HFFc6 (cell line): ENCODE measurements around the gene ITPR3. TPM values are rescaled to one million over a fixed set of nuclear protein-coding genes. Genes with fewer than 3 reads are reported as not detected.

Experiments
- DNase-seq: peaks from one replicate; pipeline ENCODE4 v3.0.0-alpha.2; 2018
- H3K27ac Mint-ChIP-seq: 2 replicates; pipeline ENCODE4 v1.8.0; 2020; ENCODE audit warnings: mild to moderate bottlenecking, mixed read lengths
- H3K27me3 Mint-ChIP-seq: 2 replicates; pipeline ENCODE4 v1.8.0; 2021; ENCODE audit warnings: mild to moderate bottlenecking, moderate library complexity, mixed read lengths; ENCODE audit not compliant: insufficient read depth
- H3K36me3 Mint-ChIP-seq: 2 replicates; pipeline ENCODE4 v1.8.0; 2021; ENCODE audit warnings: low read depth, mixed read lengths
- H3K4me1 Mint-ChIP-seq: 2 replicates; pipeline ENCODE4 v1.8.0; 2020; ENCODE audit warnings: low read depth, mixed read lengths
- H3K4me3 Mint-ChIP-seq: 2 replicates; pipeline ENCODE4 v1.8.0; 2020; ENCODE audit warnings: mild to moderate bottlenecking, moderate library complexity, mixed read lengths
- H3K9me3 Mint-ChIP-seq: 2 replicates; pipeline ENCODE4 v1.8.0; 2020; ENCODE audit warnings: mild to moderate bottlenecking, mixed read lengths
- total RNA-seq, 6 experiments: library from RNA; stranded (reverse); fragmentation: NEBNext Ultra II Directional; extraction: Animal tissue kit (Norgen Biotek cat#: 25700); gene quantifications; 2 replicates in 1 of 6; 3 replicates in 5 of 6; pipeline ENCODE4 v1.2.3, GENCODE V29; 2021
- TF ChIP-seq, protein P1 (sequence below): fragments of 200-600 bp; sonication (generic); IDR thresholded peaks from 2 replicates; pipeline ENCODE4 v1.5.0; 2021; ENCODE audit warnings: antibody characterized with exemption, mild to moderate bottlenecking

Gene ITPR3
- total RNA-seq, 6 experiments from 2014 or later = 20.2 to 30.3 (median 26.9) TPM

DNA sequence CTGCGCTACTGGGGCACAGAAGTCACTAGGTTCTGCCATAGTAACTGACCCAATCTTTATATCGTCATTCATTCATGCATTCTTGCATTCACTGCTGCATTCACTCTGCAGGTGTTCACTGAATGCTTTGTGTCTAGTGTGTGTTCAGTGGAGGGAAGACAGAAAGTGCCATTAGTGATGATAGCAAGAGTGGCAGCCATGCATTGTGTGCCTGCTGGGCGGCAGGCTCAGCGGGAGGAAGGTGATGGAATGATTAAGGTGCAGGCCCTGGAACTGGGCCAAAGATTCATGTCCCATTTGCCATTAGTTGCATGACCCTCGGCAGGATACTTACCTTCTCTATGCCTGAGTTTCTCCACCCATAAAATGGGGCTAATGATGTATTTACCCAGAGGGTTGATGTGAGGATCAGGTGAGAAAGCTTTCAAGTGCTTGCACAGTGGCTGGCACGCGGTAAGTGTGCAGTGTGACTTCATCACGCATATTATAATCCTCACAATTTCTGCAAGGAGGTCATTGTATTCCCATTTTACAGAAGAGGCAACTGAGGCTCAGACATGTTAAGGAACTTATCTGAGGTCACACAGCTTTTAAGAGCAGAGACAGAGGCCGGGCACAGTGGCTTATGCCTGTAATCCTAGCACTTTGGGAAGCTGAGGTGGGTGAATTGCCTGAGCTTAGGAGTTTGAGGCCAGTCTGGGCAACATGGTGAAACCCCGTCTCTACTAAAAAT, 40.1 kb downstream of the ITPR3 start:
- Mint-ChIP-seq H3K4me3 (no peak overlapping the region), H3K9me3 (no peaks in the 10 kb centered on the region), H3K36me3 (no peaks in the 10 kb centered on the region; the same call in 1 of the 2 replicates), H3K27me3 (no peaks in the 10 kb centered on the region; the same call in 1 of the 2 replicates), H3K4me1 (no peaks in the 10 kb centered on the region), H3K27ac (no peak overlapping the region)
- TF ChIP-seq, protein P1, sequence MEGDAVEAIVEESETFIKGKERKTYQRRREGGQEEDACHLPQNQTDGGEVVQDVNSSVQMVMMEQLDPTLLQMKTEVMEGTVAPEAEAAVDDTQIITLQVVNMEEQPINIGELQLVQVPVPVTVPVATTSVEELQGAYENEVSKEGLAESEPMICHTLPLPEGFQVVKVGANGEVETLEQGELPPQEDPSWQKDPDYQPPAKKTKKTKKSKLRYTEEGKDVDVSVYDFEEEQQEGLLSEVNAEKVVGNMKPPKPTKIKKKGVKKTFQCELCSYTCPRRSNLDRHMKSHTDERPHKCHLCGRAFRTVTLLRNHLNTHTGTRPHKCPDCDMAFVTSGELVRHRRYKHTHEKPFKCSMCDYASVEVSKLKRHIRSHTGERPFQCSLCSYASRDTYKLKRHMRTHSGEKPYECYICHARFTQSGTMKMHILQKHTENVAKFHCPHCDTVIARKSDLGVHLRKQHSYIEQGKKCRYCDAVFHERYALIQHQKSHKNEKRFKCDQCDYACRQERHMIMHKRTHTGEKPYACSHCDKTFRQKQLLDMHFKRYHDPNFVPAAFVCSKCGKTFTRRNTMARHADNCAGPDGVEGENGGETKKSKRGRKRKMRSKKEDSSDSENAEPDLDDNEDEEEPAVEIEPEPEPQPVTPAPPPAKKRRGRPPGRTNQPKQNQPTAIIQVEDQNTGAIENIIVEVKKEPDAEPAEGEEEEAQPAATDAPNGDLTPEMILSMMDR = no peak
- no peak for DNase-seq

DNA sequence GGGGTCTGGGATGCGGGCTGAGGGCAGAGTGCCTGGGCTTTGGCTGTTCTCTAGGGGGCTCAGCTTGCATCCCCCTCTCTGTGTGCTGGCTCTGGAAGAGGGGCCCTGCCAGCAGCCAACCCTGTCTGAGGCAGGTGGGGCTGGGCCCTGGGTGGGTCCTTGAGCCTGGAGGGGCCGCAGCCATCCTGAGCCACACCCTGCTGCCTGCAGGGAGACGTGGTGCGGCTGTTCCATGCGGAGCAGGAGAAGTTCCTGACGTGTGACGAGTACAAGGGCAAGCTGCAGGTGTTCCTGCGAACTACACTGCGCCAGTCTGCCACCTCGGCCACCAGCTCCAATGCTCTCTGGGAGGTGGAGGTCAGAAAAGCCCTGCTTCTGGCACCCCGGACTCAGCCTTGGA, 41.2 kb downstream of the ITPR3 start:
- Mint-ChIP-seq H3K4me1 (no peaks in the 10 kb centered on the region), H3K9me3 (no peaks in the 10 kb centered on the region), H3K27me3 (no peaks in the 10 kb centered on the region; the same call in 1 of the 2 replicates), H3K36me3 (no peaks in the 10 kb centered on the region; the same call in none of the 2 replicates), H3K4me3 (no peak overlapping the region), H3K27ac (no peak overlapping the region)
- DNase-seq = no peak
- TF ChIP-seq, protein P1 = no peak

DNA sequence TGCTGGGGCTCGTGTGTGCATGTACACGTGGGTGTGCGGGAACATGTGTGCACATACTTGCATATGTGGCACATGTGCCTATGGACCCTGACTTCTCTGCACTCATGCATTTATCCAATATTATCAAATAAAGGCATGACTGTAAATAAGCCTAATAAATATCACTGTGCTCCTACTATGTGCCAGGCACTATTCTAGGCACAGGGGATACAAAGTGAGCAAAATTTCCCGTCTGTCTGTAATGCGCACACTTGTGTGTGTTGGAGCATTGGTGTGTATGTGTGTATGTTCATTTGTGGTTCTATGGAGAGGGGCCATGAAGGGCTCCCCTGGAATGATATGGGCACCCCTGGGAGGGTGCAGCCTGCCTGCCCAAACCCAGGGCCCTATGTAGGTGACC, 41.9 kb downstream of the ITPR3 start:
- no peak overlapping the region for H3K4me3 Mint-ChIP-seq
- no peak for DNase-seq
- no peaks in the 10 kb centered on the region for H3K9me3 Mint-ChIP-seq
- H3K36me3 Mint-ChIP-seq = no peaks in the 10 kb centered on the region; the same call in none of the 2 replicates
- no peaks in the 10 kb centered on the region; the same call in 1 of the 2 replicates for H3K27me3 Mint-ChIP-seq
- H3K4me1 Mint-ChIP-seq = no peaks in the 10 kb centered on the region
- TF ChIP-seq, protein P1 = no peak
- H3K27ac Mint-ChIP-seq = no peak overlapping the region

DNA sequence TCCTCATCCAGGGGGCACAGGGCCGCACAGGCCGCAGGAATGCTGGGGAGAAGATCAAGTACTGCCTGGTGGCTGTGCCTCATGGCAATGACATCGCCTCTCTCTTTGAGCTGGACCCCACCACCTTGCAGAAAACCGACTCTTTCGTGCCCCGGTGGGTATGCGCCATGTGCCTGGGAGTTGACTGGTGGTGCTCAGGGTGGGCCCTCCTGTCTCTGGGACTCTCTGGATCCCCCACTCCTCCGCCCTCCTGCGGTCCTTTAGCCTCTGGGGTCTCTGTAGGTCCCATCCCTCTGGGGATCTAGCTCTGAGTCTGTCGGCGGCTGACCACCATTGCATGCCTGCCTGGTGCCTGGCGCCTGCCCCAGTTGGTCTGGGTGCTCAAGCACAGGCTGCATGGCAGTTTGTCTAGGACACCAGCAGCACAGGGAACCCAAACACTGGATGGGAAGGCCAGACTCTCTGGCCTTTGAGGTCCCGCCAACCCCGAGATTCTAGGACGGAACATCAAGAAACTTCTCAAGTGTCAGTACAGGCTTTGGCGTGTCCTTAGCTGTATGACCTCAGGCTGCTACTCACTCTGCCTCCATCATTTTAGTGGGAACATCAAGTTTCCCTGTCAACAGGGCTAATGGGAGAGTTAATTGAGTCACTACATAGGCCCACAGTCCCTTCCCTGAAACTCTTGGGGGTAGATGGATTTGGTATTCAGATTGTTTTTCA, 42.8 kb downstream of the ITPR3 start:
- Mint-ChIP-seq H3K27me3 (peaks cover 1% of the 10 kb centered on the region), H3K4me3 (no peak overlapping the region), H3K9me3 (no peaks in the 10 kb centered on the region), H3K27ac (no peak overlapping the region), H3K36me3 (no peaks in the 10 kb centered on the region; the same call in 1 of the 2 replicates), H3K4me1 (peaks cover 4% of the 10 kb centered on the region; the same call in 1 of the 2 replicates)
- DNase-seq = no peak
- TF ChIP-seq, protein P1 = no peak

DNA sequence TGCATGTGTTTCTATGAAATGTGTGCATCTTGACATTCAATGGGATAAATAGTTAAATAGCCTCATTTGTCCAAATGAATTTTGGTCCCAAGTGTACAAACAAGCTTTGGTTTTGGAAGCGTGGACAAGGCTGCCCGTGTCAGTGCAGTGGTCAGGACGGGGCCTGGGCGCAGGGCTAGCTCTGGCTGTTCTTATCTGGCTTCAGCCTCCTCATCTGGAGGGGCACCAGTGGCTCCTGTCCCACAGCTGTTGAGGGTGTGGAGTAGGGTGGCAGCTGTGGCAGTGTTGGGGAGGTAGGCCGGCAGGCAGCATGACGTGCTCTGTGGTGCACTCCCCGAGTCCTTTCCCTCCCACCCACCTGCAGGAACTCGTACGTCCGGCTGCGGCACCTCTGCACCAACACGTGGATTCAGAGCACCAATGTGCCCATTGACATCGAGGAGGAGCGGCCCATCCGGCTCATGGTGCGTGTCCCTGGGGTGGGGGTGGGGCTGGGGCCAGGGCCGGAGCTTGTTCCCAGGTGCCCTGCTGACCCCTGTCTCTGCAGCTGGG, 43.5 kb downstream of the ITPR3 start:
- no peak overlapping the region for H3K27ac Mint-ChIP-seq
- no peak overlapping the region for H3K4me3 Mint-ChIP-seq
- H3K36me3 Mint-ChIP-seq = no peaks in the 10 kb centered on the region; the same call in none of the 2 replicates
- peaks cover 6% of the 10 kb centered on the region; the same call in 1 of the 2 replicates for H3K4me1 Mint-ChIP-seq
- DNase-seq = no peak
- TF ChIP-seq, protein P1 = no peak
- no peaks in the 10 kb centered on the region for H3K9me3 Mint-ChIP-seq
- peaks cover 1% of the 10 kb centered on the region for H3K27me3 Mint-ChIP-seq
